Measurements from ENCODE around the gene RCAN2.

The RCAN2 gene

GRCh38 chr6:46258249-46258648, 233.0 kb downstream of the RCAN2 start:
- H4K91ac ChIP-seq (ENCODE audit: low read depth, low read length, poor library complexity): no peak overlapping the region
- H2AK5ac ChIP-seq (ENCODE audit: low read depth, low read length): no peak overlapping the region
- no CpG with 5 or more reads among the region's 2 CpGs for WGBS, 2 donors (ENCODE audit: extremely low coverage in 2 of 2, insufficient read length in 2 of 2, insufficient replicate concordance in 1 of 2)
- no peaks in the 10 kb centered on the region for H3K27me3 ChIP-seq (ENCODE audit: control insufficient read depth in 3 of 3, insufficient read depth in 3 of 3, low read depth in 1 of 3, low read length in 3 of 3)
- no peak overlapping the region for H3K4me3 ChIP-seq (ENCODE audit: low read length in 2 of 2)
- H2BK5ac ChIP-seq (ENCODE audit: low read length): no peak overlapping the region
- no peak overlapping the region for H3K27ac ChIP-seq (replicated peaks; ENCODE audit: low read length)
- no peak for DNase-seq (ENCODE audit: low spot score)
- no peaks in the 10 kb centered on the region for H3K79me1 ChIP-seq (ENCODE audit: low read depth, low read length)
- no peak overlapping the region for H3K4ac ChIP-seq (ENCODE audit: low read length)
- H3K9ac ChIP-seq (ENCODE audit: low read depth, low read length, poor library complexity): no peak overlapping the region
- no peak overlapping the region for H2AFZ ChIP-seq (ENCODE audit: low read length)
- H2BK12ac ChIP-seq (ENCODE audit: low read length): no peak overlapping the region
- H4K8ac ChIP-seq (ENCODE audit: low read depth, low read length): no peak overlapping the region
- H3K9me3 ChIP-seq (replicated peaks in 1 of 2; ENCODE audit: control insufficient read depth in 2 of 2, insufficient read depth in 1 of 2, low read depth in 1 of 2, low read length in 2 of 2): no peaks in the 10 kb centered on the region
- no peak overlapping the region for H2BK120ac ChIP-seq (ENCODE audit: low read depth, low read length)
- no peak overlapping the region for H2BK15ac ChIP-seq (ENCODE audit: low read length)
- H3K4me1 ChIP-seq (ENCODE audit: control insufficient read depth in 2 of 2, insufficient read depth in 1 of 2, low read depth in 1 of 2, low read length in 2 of 2): no peaks in the 10 kb centered on the region
- H3K14ac ChIP-seq (ENCODE audit: low read length): no peak overlapping the region
- no peaks in the 10 kb centered on the region for H3K36me3 ChIP-seq (replicated peaks in 1 of 2; ENCODE audit: control insufficient read depth in 2 of 2, insufficient read depth in 2 of 2, low read length in 2 of 2)
- H3K18ac ChIP-seq (ENCODE audit: low read length): no peak overlapping the region
- no peak overlapping the region for H3K23ac ChIP-seq (ENCODE audit: low read depth, low read length, poor library complexity)
- H3K4me2 ChIP-seq (ENCODE audit: insufficient read depth, low read length, poor library complexity, severe bottlenecking): no peak overlapping the region

GRCh38 chr6:46255528-46255927, 235.7 kb downstream of the RCAN2 start:
- Histone ChIP-seq H3K4ac (ENCODE audit: low read length) (no peak overlapping the region), H2BK12ac (ENCODE audit: low read length) (no peak overlapping the region), H2BK15ac (ENCODE audit: low read length) (no peak overlapping the region), H3K23ac (ENCODE audit: low read depth, low read length, poor library complexity) (no peak overlapping the region), H2BK5ac (ENCODE audit: low read length) (no peak overlapping the region), H2AFZ (ENCODE audit: low read length) (no peak overlapping the region), H3K9ac (ENCODE audit: low read depth, low read length, poor library complexity) (no peak overlapping the region), H3K14ac (ENCODE audit: low read length) (no peak overlapping the region), H3K4me2 (ENCODE audit: insufficient read depth, low read length, poor library complexity, severe bottlenecking) (no peak overlapping the region), H3K79me1 (ENCODE audit: low read depth, low read length) (no peaks in the 10 kb centered on the region), H4K91ac (ENCODE audit: low read depth, low read length, poor library complexity) (no peak overlapping the region), H2BK120ac (ENCODE audit: low read depth, low read length) (no peak overlapping the region), H3K9me3 (replicated peaks in 1 of 2; ENCODE audit: control insufficient read depth in 2 of 2, insufficient read depth in 1 of 2, low read depth in 1 of 2, low read length in 2 of 2) (no peaks in the 10 kb centered on the region), H3K4me3 (ENCODE audit: low read length in 2 of 2) (no peak overlapping the region), H3K27me3 (ENCODE audit: control insufficient read depth in 3 of 3, insufficient read depth in 3 of 3, low read depth in 1 of 3, low read length in 3 of 3) (no peaks in the 10 kb centered on the region), H3K18ac (ENCODE audit: low read length) (no peak overlapping the region), H3K4me1 (ENCODE audit: control insufficient read depth in 2 of 2, insufficient read depth in 1 of 2, low read depth in 1 of 2, low read length in 2 of 2) (no peaks in the 10 kb centered on the region), H2AK5ac (ENCODE audit: low read depth, low read length) (no peak overlapping the region), H3K27ac (replicated peaks; ENCODE audit: low read length) (no peak overlapping the region), H4K8ac (ENCODE audit: low read depth, low read length) (no peak overlapping the region), H3K36me3 (replicated peaks in 1 of 2; ENCODE audit: control insufficient read depth in 2 of 2, insufficient read depth in 2 of 2, low read length in 2 of 2) (no peaks in the 10 kb centered on the region)
- no CpG with 5 or more reads among the region's 5 CpGs for WGBS, 2 donors (ENCODE audit: extremely low coverage in 2 of 2, insufficient read length in 2 of 2, insufficient replicate concordance in 1 of 2)
- no peak for DNase-seq (ENCODE audit: low spot score)

- Histone ChIP-seq H3K4me2 (ENCODE audit: insufficient read depth, low read length, poor library complexity, severe bottlenecking) (no peak overlapping the region), H2BK120ac (ENCODE audit: low read depth, low read length) (no peak overlapping the region), H2BK12ac (ENCODE audit: low read length) (no peak overlapping the region), H3K23ac (ENCODE audit: low read depth, low read length, poor library complexity) (no peak overlapping the region), H3K9me3 (replicated peaks in 1 of 2; ENCODE audit: control insufficient read depth in 2 of 2, insufficient read depth in 1 of 2, low read depth in 1 of 2, low read length in 2 of 2) (no peaks in the 10 kb centered on the region), H3K4ac (ENCODE audit: low read length) (no peak overlapping the region), H3K27ac (replicated peaks; ENCODE audit: low read length) (no peak overlapping the region), H3K4me3 (ENCODE audit: low read length in 2 of 2) (no peak overlapping the region), H2AFZ (ENCODE audit: low read length) (no peak overlapping the region), H3K36me3 (replicated peaks in 1 of 2; ENCODE audit: control insufficient read depth in 2 of 2, insufficient read depth in 2 of 2, low read length in 2 of 2) (no peaks in the 10 kb centered on the region), H2AK5ac (ENCODE audit: low read depth, low read length) (no peak overlapping the region), H3K9ac (ENCODE audit: low read depth, low read length, poor library complexity) (no peak overlapping the region), H3K79me1 (ENCODE audit: low read depth, low read length) (no peaks in the 10 kb centered on the region), H2BK5ac (ENCODE audit: low read length) (no peak overlapping the region), H2BK15ac (ENCODE audit: low read length) (no peak overlapping the region), H4K91ac (ENCODE audit: low read depth, low read length, poor library complexity) (no peak overlapping the region), H4K8ac (ENCODE audit: low read depth, low read length) (no peak overlapping the region), H3K27me3 (ENCODE audit: control insufficient read depth in 3 of 3, insufficient read depth in 3 of 3, low read depth in 1 of 3, low read length in 3 of 3) (no peaks in the 10 kb centered on the region), H3K18ac (ENCODE audit: low read length) (no peak overlapping the region), H3K14ac (ENCODE audit: low read length) (no peak overlapping the region), H3K4me1 (ENCODE audit: control insufficient read depth in 2 of 2, insufficient read depth in 1 of 2, low read depth in 1 of 2, low read length in 2 of 2) (no peaks in the 10 kb centered on the region)
- WGBS, 2 donors (ENCODE audit: extremely low coverage in 2 of 2, insufficient read length in 2 of 2, insufficient replicate concordance in 1 of 2): no CpG with 5 or more reads among the region's 2 CpGs
- DNase-seq (ENCODE audit: low spot score): no peak
Measured at GRCh38 chr6:46254946-46255345, 236.3 kb downstream of the RCAN2 start.

GRCh38 chr6:46254331-46254730, 236.9 kb downstream of the RCAN2 start:
- no peak overlapping the region for H2BK120ac ChIP-seq (ENCODE audit: low read depth, low read length)
- no peak overlapping the region for H3K14ac ChIP-seq (ENCODE audit: low read length)
- H3K27ac ChIP-seq (replicated peaks; ENCODE audit: low read length): no peak overlapping the region
- H3K4ac ChIP-seq (ENCODE audit: low read length): no peak overlapping the region
- no peaks in the 10 kb centered on the region for H3K4me1 ChIP-seq (ENCODE audit: control insufficient read depth in 2 of 2, insufficient read depth in 1 of 2, low read depth in 1 of 2, low read length in 2 of 2)
- H3K4me2 ChIP-seq (ENCODE audit: insufficient read depth, low read length, poor library complexity, severe bottlenecking): no peak overlapping the region
- no peak overlapping the region for H2BK12ac ChIP-seq (ENCODE audit: low read length)
- H3K36me3 ChIP-seq (replicated peaks in 1 of 2; ENCODE audit: control insufficient read depth in 2 of 2, insufficient read depth in 2 of 2, low read length in 2 of 2): no peaks in the 10 kb centered on the region
- H2BK5ac ChIP-seq (ENCODE audit: low read length): no peak overlapping the region
- H3K4me3 ChIP-seq (ENCODE audit: low read length in 2 of 2): no peak overlapping the region
- no peak overlapping the region for H2AK5ac ChIP-seq (ENCODE audit: low read depth, low read length)
- no peaks in the 10 kb centered on the region for H3K9me3 ChIP-seq (replicated peaks in 1 of 2; ENCODE audit: control insufficient read depth in 2 of 2, insufficient read depth in 1 of 2, low read depth in 1 of 2, low read length in 2 of 2)
- no peak overlapping the region for H4K91ac ChIP-seq (ENCODE audit: low read depth, low read length, poor library complexity)
- H3K18ac ChIP-seq (ENCODE audit: low read length): no peak overlapping the region
- H2AFZ ChIP-seq (ENCODE audit: low read length): no peak overlapping the region
- no peaks in the 10 kb centered on the region for H3K79me1 ChIP-seq (ENCODE audit: low read depth, low read length)
- no peak overlapping the region for H3K23ac ChIP-seq (ENCODE audit: low read depth, low read length, poor library complexity)
- no peak overlapping the region for H3K9ac ChIP-seq (ENCODE audit: low read depth, low read length, poor library complexity)
- DNase-seq (ENCODE audit: low spot score): no peak
- no peaks in the 10 kb centered on the region for H3K27me3 ChIP-seq (ENCODE audit: control insufficient read depth in 3 of 3, insufficient read depth in 3 of 3, low read depth in 1 of 3, low read length in 3 of 3)
- WGBS, 2 donors (ENCODE audit: extremely low coverage in 2 of 2, insufficient read length in 2 of 2, insufficient replicate concordance in 1 of 2): no CpG with 5 or more reads among the region's 1 CpG
- no peak overlapping the region for H2BK15ac ChIP-seq (ENCODE audit: low read length)
- H4K8ac ChIP-seq (ENCODE audit: low read depth, low read length): no peak overlapping the region
